K562 (cell line): ENCODE results near the gene PPP1R37.

Experiments
- HMG20B ChIP-seq: fragments of 250-450 bp; sonication (Bioruptor Pico); IDR thresholded peaks from 2 replicates; pipeline ENCODE4 v1.5.0; 2021; ENCODE audit warnings: mild to moderate bottlenecking
- ZNF197 ChIP-seq: fragments of 200-800 bp; sonication (Bioruptor generic); IDR thresholded peaks from 2 replicates; pipeline ENCODE4 v1.6.1; 2016; ENCODE audit warnings: low read depth, missing genetic modification characterization, missing compliant biosample characterization

- TF ChIP-seq HMG20B (no peak), ZNF197 (no peak)
Observed at GRCh38 chr19:45136507-45137178, 43.7 kb downstream of the PPP1R37 start.
